ENCODE results near the gene ATF7. TPM values are rescaled to one million over a fixed set of nuclear protein-coding genes. Genes with fewer than 3 reads are reported as not detected.
A peak's percentile ranks its signal among the peaks of the same experiment; 100 is the strongest.

The ATF7 gene
- total and polyA plus RNA-seq, 2 of the 13 experiments (the other 11 are each of a cell fraction or from before 2014, with no cell fraction given): 9.6 to 16.2 TPM

- TF ChIP-seq ZNF569 (CRISPR knock-in tag; IDR thresholded peaks at IDR 0.05; ENCODE audit: borderline replicate concordance): no peak
- TF ChIP-seq THYN1 (CRISPR knock-in tag; IDR thresholded peaks at IDR 0.05; ENCODE audit: borderline replicate concordance, low read depth): no peak
- TF ChIP-seq STAT6 (CRISPR knock-in tag; IDR thresholded peaks at IDR 0.05; ENCODE audit: borderline replicate concordance): peak; percentile 86; the same call in 1 of the 2 replicates
- peak; percentile 83; the same call in 1 of the 2 replicates for TF ChIP-seq ZMAT3 (CRISPR knock-in tag; conservative IDR thresholded peaks at IDR 0.05)
- no peak for TF ChIP-seq ZBTB49 (CRISPR knock-in tag; IDR thresholded peaks at IDR 0.05; ENCODE audit: borderline replicate concordance)
- TF ChIP-seq ZNF251 (CRISPR knock-in tag; IDR thresholded peaks at IDR 0.05): no peak
- no peak for TF ChIP-seq PAWR (CRISPR knock-in tag; IDR thresholded peaks at IDR 0.05; ENCODE audit: borderline replicate concordance)
- peak; percentile 97 for TF ChIP-seq PATZ1 (CRISPR knock-in tag; IDR thresholded peaks at IDR 0.05)
- no peak for TF ChIP-seq NAIF1 (CRISPR knock-in tag; IDR thresholded peaks at IDR 0.05; ENCODE audit: borderline replicate concordance)
- no peak for TF ChIP-seq ZBTB21 (CRISPR knock-in tag; IDR thresholded peaks at IDR 0.05)
- TF ChIP-seq ZNF619 (CRISPR knock-in tag; IDR thresholded peaks at IDR 0.05): peak; percentile 87; the same call in 1 of the 2 replicates
- TF ChIP-seq ZNF652 (CRISPR knock-in tag; IDR thresholded peaks at IDR 0.05; ENCODE audit: borderline replicate concordance, low read depth): no peak; the same call in 1 of the 2 replicates
- TF ChIP-seq MTA1 (CRISPR knock-in tag; IDR thresholded peaks at IDR 0.05; ENCODE audit: borderline replicate concordance): no peak; the same call in 1 of the 2 replicates
- TF ChIP-seq KLF13 (CRISPR knock-in tag; IDR thresholded peaks at IDR 0.05): no peak
- no peak for TF ChIP-seq CBX1 (IDR thresholded peaks at IDR 0.05; ENCODE audit: low read depth)
- no peak for TF ChIP-seq HMGA1 (CRISPR knock-in tag; conservative IDR thresholded peaks at IDR 0.05)
- no peak for TF ChIP-seq ZBTB10 (CRISPR knock-in tag; IDR thresholded peaks at IDR 0.05; ENCODE audit: borderline replicate concordance)
- no peak for TF ChIP-seq ZSCAN29 (CRISPR knock-in tag; conservative IDR thresholded peaks at IDR 0.05)
- TF ChIP-seq RELA (CRISPR knock-in tag; IDR thresholded peaks at IDR 0.05): no peak
These were observed at the start of gene ATF7 (continued) for GRCh38 chr12:53625946-53626701.

Data from HepG2 (cell line).